PFSK-1 (cell line): Measurements from ENCODE around the gene TMEM156.

Experiments used
- FOXP2 ChIP-seq: optimal IDR thresholded peaks from 2 replicates; pipeline ENCODE3; 2011; ENCODE audit warnings: borderline replicate concordance, control low read depth, inconsistent platforms; ENCODE audit not compliant: insufficient read depth; ENCODE audit errors: extremely low read length, extremely low read depth
- POLR2AphosphoS5 ChIP-seq: IDR thresholded peaks from 2 replicates; pipeline ENCODE4 v1.6.1; 2012; ENCODE audit warnings: low read depth, mild to moderate bottlenecking, control low read depth, low read length, moderate library complexity
- REST ChIP-seq, 2 experiments: IDR thresholded peaks; 2 replicates each; pipeline versions ENCODE4 v1.6.1 to v1.8.0; 2011 to 2012; ENCODE audit warnings: low read depth in 2 of 2, low read length in 2 of 2, control low read depth in 1 of 2, inconsistent platforms in 1 of 2, mild to moderate bottlenecking in 1 of 2, moderate library complexity in 1 of 2; ENCODE audit not compliant: insufficient read depth in 1 of 2
- SIN3A ChIP-seq: IDR thresholded peaks from 2 replicates; pipeline ENCODE4 v1.6.1; 2012; ENCODE audit warnings: mild to moderate bottlenecking, low read length, moderate library complexity, borderline replicate concordance; ENCODE audit not compliant: insufficient read depth
- TAF1 ChIP-seq: IDR thresholded peaks from 2 replicates; pipeline ENCODE4 v1.6.1; 2012; ENCODE audit warnings: low read length, control low read depth, borderline replicate concordance; ENCODE audit not compliant: insufficient read depth

Gene TMEM156

GRCh38 chr4:39044956-39045826 lies 13.0 kb upstream of the TMEM156 start:
- no peak for TF ChIP-seq TAF1
- TF ChIP-seq REST (IDR thresholded peaks at IDR 0.05; ENCODE audit: insufficient read depth in 1 of 2, low read depth in 2 of 2, low read length in 2 of 2) = 0 out of 4 replicates have a peak, but pooled peaks of 1 of the 2 experiments have one; percentile 8
- no peak for TF ChIP-seq SIN3A

- TF ChIP-seq TAF1 (0 out of 2 replicates have a peak, but pooled peaks have one; percentile 28), POLR2AphosphoS5 (no peak)
Observed at GRCh38 chr4:39044364-39044955, 12.3 kb upstream of the TMEM156 start.

- TF ChIP-seq REST (IDR thresholded peaks at IDR 0.05; ENCODE audit: insufficient read depth in 1 of 2, low read depth in 2 of 2, low read length in 2 of 2) = no peak
- TF ChIP-seq POLR2AphosphoS5 = no peak
- TF ChIP-seq SIN3A = no peak
- no peak for TF ChIP-seq TAF1
- no peak for TF ChIP-seq FOXP2
Observed at GRCh38 chr4:39043861-39044363, 11.7 kb upstream of the TMEM156 start.

GRCh38 chr4:39043058-39043860 lies 11.1 kb upstream of the TMEM156 start:
- TF ChIP-seq REST (IDR thresholded peaks at IDR 0.05; ENCODE audit: insufficient read depth in 1 of 2, low read depth in 2 of 2, low read length in 2 of 2) = no peak
- 0 out of 2 replicates have a peak, but pooled peaks have one; percentile 7 for TF ChIP-seq SIN3A

GRCh38 chr4:39042366-39042765 lies 10.2 kb upstream of the TMEM156 start:
- TF ChIP-seq TAF1 (no peak), FOXP2 (no peak), REST (IDR thresholded peaks at IDR 0.05; ENCODE audit: insufficient read depth in 1 of 2, low read depth in 2 of 2, low read length in 2 of 2) (no peak), POLR2AphosphoS5 (no peak)
